NCI-H1105 treated with DMSO at 0.1 percent for 48 hours (cell line): ENCODE measurements around the gene PTPN6.

Source experiments
- DNase-seq: peaks from one replicate; lab custom pipeline; 2025; lab: John Stamatoyannopoulos, UW

PTPN6 gene

DNA sequence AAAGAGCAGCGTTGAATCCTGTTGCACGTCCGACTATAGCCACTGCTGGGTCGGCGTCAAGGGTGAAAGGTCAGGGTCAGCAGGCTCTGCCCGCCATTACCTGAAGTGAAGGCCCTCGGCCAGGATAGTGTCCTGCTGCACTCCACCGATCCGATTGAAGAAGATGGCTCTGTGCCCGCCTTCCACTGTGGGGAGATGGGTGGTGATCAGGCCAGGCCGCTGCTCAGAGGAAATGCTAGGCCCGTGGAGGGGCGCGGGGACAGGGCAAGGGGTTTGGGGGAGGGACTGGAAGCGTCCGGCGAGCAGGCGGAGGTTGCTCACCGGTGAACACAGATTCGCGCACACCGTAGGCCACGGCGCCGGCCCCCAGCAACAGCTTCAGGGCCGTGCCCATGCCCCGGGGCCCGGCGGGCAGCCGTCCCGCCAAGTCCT is 19.0 kb downstream of the PTPN6 start:
- DNase-seq = no peak

DNA sequence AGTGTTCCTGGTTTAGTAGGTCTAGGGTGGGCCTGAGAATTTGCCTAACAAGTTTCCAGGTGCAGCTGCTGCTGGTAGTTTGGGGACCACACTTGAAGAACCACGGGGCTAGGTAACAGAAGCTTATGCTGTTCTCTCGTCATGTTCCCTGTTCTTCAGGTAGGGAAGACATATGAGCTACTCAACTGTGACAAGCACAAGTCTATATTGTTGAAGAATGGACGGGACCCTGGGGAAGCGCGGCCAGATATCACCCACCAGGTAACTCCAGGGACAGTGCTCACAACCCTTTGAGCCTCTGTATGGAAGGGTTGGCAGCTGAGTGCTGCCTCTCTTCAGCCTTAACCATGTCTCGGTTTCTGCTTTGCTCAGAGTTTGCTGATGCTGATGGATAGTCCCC is 23.0 kb downstream of the PTPN6 start:
- DNase-seq = no peak

DNA sequence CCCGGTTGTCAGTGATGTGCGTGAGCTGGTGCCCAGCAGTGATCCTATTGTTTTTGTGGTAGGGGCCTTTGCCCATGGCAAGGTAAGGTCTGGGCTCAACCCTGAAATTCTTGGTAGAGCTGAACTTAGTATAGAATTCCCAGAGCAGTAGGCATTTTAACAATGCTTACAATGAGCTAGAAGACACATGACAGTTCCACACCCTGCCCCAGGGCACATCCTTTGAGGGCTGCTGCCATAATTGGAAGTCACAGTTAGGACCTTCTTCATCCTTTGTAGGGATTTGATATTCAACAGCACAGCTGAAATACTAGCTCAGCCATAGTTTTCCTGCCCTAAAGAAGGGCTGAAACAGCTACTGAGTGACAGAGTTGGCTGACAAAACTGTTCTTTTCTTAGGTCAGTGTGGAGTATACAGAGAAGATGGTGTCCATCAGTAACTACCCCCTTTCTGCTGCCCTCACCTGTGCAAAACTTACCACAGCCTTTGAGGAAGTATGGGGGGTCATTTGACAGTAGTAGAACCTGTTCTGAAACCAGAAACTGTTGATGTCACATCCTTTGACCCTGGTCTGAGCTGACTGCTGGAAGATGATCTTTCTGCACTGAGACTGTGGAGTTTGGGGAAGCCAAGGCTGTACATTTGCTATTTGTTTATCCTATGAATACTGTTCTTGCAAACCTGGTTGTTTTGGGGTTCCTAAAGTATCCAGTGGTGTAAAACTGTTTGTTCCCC is 24.3 kb downstream of the PTPN6 start:
- no peak for DNase-seq

DNA sequence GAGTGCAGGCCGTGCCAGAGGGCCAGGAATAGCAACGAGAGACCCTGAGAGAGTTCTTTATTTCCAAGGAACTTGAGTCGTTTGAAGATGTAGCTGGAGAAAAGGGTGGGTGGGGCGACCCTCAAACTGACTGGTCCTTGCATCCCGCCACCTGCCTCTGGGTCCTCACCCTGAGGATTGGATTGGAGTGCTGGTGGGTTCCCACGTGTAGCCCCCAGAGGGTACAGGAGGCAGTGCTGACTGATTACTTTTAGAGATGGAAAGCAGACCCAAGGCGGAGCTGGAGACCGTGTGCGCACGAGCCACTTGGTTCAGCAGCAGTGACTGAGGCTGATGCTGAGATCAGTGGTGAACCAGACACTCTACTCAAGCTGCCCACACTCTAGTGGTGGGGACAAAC is 26.5 kb downstream of the PTPN6 start:
- DNase-seq = no peak

DNA sequence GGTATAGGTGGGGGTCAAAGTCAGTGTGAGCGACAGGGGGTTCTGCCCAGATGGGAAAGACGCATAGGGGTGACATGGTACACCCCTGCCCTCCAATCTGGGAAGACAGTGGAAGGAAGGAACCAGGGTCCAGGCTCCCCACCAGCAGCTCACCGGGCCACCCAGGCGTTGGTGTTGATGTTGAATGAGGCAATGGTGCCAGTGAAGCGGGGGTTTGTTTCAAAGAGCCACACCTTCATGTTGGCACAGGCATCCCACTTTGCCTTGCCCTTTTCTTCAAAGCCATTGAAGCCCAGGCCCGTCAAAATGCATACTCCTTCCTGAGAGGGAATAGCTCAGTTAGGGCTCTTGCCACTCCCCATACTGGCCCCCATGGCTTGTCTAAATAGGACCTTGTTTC is 27.0 kb downstream of the PTPN6 start:
- no peak for DNase-seq

DNA sequence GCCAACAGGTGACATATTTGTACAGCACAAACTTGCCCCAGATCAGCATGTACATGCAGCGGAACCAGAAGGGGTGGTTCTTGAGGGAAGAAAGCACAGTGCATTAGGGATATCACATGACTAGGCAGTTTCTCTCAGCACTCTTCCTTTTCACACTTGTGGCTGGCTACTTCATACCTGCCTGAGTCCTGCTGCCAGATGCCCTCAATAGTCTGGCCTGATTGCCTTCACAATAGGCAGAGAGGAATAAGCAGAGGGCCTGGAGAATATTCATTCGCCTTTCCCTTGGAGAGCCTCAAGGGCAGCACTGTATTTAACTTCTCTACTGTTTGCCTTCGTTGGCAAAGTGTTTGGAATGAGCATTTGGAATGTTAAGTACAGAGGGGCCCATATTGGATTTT is 27.5 kb downstream of the PTPN6 start:
- no peak for DNase-seq

DNA sequence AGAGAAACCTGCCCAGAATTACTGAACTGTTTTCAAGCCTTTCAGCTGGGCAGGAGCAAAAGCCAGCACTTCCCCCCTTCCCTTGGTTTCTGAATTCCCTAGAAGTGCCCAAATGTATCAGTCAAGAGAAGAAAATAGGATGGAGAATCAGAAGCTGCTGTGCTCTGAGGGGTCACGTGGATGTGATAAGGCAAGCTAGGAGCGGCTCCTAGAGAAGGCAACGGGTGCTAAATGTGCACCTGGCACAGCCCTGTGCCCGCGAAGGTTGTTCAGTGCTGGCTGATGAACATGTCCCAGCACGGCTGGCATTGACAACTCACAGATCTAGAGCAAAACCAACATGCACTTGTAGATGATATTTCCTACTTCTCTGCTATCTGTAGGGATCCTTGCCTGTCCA is 27.9 kb downstream of the PTPN6 start:
- DNase-seq = no peak

DNA sequence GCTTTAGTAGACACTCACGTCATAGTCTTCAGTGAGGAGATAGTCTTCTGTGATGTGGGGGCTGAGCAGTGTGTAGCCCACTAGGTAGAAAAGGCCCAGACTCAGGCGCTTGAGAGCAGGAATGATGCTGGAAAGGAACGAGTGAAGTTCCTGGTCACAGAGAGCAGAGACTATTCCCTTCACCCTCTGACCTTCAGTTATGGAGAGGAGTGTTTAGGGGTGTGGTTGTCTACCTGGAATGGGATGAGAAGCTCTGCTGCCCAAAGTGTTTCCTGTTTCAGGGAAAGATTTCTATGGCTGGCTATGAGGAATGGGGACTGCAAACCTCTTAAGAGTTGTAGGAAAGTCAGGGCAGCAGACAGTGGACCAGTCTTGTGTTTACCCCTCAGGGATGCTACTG is 28.3 kb downstream of the PTPN6 start:
- DNase-seq = no peak

DNA sequence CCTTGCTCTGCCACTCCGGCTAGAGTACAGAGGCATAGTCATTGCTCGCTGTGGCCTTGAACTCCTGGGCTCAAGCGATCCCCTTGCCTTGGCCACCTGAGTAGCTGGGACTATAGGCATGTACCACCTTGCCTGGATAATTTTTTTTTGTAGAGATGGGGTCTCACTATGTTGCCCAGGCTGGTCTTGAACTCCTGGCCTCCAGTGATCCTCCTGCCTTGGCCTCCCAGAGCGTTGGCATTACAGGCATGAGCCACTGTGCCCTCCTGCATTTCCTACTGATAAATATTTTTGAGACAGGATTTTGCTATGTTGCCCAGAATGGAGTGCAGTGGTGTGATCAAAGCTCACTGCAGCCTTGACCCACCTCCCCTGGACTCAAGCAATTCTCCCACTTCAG is 28.9 kb downstream of the PTPN6 start:
- no peak for DNase-seq

DNA sequence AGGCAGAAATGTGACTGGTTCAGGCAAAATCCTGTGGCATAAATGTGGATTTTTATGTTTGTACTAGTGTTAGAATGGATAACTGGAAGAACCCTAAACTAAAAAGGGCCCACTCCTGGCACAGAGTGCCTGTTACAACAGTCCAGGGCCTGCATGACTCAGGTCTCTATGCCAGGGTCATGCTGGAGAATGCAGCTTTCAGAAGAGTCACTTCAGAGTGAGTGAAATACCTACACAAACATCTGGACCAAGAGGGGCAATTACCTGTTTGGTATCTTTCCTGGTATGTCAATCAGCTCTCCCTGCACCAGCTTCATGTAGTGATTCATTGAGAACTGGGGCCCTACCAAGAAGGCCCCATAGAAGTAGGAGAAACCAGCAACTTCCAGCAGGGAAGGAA is 29.6 kb downstream of the PTPN6 start:
- DNase-seq = no peak

DNA sequence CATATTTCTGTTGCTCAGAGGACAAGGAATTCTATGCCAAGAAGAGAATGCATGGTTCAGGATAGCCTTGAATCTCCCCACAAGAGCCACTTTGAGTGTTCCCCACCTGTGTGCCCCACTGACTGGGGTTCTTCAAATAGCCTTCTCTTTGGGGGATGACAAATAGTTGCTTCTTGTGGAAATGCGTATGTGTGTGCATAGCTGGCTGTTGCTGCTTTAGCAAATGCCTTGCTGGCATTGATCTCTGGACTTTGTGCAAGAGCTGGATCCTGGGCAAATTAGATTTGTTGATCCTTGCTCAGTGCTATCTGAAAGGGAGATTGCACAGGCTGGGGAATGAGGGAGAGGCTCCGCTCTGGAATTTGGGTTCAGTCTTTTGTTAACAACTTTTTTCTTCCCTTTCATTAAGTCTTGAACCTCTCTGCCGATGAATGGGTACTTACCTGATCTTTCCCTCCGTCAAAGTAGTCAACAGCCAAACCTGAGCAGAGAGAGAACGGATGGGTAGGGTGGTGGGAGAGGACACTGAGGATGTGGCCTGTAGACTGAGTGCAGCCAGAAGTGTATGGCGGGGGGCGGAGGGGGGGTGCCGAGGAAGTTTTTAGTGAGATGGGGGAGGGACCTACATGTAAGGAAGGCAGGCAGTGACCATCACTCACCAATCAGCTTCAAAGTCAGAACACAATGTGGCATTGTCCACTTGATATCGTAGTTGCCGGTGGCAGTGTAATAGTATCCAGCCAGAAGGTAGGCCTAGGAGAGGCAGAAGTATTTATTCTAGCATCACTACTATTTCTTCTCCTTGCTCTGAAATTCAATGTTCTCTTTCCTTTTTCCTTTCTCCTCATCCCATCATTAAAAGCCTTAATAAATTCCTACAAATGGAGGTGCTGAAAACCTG is 30.2 kb downstream of the PTPN6 start:
- no peak for DNase-seq

DNA sequence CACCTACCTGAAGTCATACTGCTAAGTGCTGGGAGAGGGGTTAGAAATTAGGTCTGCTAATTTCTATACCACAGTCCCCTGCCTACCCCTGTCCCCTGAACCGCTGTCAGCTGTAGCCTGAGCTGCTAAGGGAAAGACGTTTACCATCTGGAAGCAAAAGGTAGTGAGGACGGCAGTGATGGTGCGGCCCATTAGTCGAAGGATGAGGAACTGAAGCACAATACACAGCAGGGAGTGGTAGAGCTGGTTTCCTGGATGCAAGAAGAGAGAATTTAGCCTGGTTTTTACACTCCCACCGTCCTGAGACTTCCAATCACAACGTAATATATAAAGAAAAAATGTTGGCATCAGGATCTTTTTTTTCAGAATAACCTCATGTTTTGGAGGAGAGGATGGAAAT is 31.4 kb downstream of the PTPN6 start:
- no peak for DNase-seq

DNA sequence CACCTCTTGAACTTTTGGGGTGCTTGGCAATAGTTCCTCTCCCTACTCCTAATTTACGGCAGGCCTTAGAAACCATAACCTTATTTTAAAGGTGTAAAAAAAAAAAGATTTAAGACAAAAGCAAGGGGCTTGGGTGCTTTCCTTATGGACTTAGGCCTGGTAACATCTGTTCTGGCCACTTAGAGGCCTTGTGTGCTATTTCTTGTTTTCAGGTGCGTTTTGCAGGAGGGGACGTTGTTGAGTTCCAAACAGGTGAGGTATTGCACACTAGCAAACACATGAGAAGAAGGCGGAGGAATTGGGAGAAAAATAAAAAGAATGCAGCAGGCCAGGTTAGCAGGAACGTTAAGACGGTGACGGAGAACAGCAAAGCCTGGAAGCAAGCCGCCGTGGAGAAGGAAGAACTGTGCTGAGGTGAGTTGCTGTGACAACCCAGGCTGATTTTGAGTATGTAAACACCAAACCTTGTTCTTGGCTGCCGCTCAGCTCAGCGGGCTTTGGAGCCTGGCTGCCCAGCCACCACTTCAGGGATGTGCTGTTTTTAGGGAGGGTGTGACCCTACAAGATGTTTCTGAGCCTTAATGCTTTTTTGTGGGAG is 36.9 kb downstream of the PTPN6 start:
- no peak for DNase-seq

DNA sequence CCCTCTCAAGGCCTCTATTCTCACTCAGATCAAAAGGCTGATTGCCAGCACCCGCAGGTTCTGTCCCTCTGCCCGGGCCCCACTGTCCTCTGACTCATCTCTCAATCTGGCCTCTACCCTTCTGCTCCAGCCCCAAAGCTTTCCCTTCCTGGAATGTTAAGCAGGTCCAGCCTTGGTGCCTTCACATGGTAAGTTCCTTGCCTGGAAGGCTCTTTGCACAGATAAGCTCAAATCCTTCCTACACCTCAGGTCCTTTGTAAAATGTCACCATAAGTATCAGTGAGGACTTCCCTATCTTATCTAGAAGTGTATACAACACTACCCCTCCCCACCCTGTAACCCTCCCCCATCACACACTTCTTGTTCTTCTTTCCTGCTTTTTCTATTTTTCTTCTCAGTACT is 44.9 kb downstream of the PTPN6 start:
- no peak for DNase-seq

DNA sequence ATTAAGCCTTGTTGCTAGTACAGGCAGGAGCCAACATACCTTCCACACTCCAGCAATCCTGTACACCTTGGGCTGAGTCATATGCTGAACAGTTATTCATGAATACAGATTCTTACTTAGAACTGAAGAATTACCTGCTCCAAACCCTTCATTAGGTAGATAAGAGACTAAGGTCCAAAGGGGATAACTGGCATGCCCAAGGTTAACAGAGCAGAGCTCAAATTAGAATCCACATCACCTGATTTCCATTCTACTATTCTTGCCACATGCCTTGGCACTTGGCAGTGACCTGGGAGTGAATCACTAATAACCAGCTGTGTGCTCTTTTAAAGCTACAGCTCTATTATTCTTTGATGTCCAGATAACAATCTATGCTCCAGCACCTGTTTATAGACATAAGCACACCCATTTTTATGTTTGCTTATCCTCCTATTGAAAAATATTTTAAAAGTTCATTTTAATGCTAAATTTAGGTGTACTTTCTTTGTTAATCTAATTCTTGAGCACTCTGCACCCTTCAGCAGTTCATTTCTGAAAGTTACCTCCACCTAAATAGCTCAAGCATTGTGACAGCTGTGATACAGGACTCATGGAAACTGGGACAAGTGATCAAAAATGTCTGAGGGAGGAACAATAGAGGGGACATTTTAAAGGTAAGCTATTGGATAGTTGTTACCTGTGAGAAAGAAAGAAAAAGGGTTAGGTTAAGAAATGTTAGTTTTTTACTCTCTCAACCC is 47.7 kb downstream of the PTPN6 start:
- no peak for DNase-seq

DNA sequence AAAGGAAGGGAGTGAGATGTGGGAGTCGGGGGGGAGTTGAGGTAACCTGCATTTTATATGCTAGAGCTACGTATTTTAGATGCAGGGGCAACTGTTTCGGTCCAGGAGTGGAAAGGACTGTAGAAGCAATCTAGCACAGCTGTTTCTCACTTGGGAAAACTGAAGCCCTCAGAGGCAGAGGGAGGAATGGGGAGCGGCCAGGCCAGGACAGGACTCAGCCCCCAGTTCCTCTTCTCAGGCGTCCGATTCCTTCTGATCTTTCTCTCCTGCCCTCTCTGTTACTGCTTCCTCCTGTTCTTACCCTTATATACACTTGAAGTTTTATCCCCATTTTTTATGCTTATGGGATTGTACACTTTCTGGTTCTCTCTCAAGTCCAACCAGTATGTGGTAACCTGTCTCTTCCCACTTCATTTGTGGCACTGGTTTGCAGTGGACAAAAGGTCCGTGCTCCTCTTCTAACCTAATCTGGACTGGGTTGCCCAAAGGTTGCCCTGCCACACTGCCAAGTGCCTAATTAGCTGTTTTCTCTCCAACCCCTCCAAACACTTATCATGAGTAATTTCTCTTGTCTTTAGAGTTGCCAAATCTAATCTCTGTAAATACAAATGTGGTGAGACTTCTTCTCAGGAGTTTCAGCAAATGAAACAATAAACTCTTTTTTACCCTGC is 50.9 kb downstream of the PTPN6 start:
- no peak for DNase-seq

DNA sequence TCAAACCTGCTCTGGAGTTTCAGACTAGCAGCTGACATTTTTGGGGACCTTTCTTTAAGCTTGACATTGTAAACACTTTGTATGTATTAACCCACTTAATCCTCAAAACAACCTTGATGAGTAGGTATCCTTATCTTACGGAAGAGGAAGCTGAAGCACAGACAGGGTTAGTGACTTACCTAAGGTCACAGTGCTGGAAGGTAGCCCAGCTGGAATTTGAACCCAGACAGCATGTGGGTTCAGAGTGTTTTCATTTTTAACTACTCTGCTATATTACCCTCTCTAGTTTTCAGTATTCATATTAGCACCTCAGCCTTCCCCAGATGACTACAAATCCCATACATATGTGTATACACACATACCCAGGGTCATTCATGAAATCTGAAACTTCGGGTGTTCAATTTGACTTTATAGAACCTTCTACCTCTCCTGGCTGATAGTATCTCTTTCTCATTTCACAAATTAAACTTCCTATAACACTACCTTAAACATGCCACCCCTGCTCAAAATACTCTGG is 53.2 kb downstream of the PTPN6 start:
- no peak for DNase-seq

DNA sequence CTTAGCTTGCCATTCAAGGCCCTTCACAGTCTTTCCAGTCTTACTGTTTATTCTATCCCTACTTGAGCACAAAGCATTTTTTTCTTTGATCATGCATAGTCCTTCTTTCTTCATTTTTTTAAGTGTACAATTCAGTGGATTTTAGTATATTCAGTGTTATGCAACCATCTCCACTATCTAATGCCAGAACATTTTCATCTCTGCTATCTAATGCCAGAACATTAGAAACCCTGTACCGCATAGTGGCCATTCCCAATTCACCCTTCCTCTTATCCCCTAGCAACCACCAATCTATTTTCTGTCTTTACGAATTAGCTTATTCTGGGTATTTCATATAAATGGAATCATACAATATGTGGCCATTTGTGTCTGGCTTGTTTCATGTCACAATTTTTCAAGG is 53.7 kb downstream of the PTPN6 start:
- no peak for DNase-seq

DNA sequence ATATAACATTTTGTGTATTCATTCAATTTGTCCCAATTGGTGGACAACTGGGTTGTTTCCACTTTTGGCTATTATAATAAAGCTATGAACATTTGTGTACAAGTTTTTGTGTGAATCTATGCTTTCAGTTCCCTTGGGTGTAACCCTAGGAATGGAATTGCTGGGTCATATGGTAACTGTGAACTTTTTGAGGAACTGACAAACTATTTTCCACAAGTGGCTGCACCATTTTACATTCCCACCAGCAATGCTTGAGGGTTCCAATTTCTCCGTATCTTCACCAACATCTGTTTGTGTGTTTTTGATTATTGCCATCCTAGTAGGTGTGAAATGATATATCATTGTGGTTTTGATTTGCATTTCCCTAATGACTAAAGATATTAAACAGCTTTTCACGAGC is 54.2 kb downstream of the PTPN6 start:
- DNase-seq = no peak

DNA sequence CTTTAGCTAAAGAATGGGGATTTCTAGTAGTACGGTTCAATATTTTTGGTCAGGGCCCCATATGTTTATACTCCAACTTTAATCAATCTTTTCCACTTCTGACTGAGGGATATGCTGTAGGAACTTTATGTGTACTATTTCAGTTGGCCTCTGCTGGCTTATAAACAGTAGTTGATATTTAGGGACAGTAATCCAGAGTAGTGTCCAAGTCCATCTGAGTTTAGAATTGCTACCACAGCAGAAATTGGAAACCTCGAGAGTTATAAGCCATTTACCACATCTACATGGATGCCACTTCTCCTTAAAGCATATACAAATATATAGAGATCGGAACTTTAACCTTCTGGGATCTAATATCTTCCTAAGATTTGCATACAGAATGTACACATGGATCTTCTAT is 55.5 kb downstream of the PTPN6 start:
- no peak for DNase-seq

DNA sequence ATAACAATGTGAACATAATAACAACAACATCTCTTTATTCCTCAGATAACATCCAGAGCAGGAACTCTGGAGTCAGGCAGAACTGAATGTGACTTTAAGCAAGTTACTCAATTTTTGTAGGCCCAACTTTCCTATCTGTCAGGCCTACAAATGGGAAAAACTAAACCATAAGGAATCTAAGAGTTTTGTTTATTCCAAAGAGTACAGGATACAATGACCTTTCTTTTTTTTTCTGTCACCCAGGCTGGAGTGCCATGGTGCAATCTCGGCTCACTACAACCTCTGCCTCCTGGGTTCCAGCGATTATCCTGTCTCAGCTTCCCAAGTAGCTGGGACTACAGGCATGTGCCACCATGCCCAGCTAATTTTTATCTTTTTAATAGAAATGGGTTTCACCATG is 57.7 kb downstream of the PTPN6 start:
- no peak for DNase-seq

DNA sequence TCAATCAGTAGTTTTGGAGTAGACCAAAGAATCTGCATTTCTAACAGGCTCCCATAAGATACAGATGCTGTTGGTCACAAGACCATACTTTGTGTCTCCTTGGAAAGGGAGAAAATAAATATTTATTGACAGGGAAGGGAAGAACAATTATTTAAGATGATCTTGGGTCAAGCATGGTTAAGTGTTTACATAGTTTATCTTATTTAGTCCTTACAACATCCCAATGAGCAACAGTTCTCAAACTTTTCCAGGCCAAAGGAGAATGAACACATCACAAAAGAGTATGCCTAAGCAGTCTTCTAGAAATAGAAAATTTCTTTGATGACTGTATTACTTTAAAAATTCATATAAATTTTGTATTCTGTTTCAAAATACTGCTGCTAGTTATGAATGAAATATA is 58.4 kb downstream of the PTPN6 start:
- DNase-seq = no peak
